Loucy (cell line): ENCODE measurements around the gene NCOA4.

Experiments
- CTCF ChIP-seq: fragments of 200-600 bp; sonication (generic); conservative IDR thresholded peaks from 2 replicates; pipeline ENCODE4 v1.5.1; 2014; ENCODE audit warnings: mild to moderate bottlenecking, antibody characterized with exemption, low read length
- EZH2phosphoT487 ChIP-seq: fragments of 200-600 bp; IDR thresholded peaks from 2 replicates; pipeline ENCODE4 v1.6.1; 2018; ENCODE audit warnings: antibody characterized with exemption, mild to moderate bottlenecking, moderate library complexity, borderline replicate concordance

GRCh38 chr10:46079831-46080585, 49.6 kb upstream of the NCOA4 start:
- TF ChIP-seq CTCF (no peak), EZH2phosphoT487 (no peak)
